Liver (tissue), 9 donors: ENCODE results near the gene KLF6. TPM values are rescaled to one million over a fixed set of nuclear protein-coding genes. Genes with fewer than 3 reads are reported as not detected.

ENCODE experiments used
- DNase-seq: peaks from one replicate; pipeline ENCODE4 v3.0.0-alpha.2; 2017; ENCODE audit warnings: low spot score
- H3K27ac ChIP-seq, 2 donors: one replicate each; pipeline ENCODE4 v1.7.0; 2013; ENCODE audit warnings: inconsistent platforms in 2 of 2, low read length in 2 of 2, control low read depth in 1 of 2, low read depth in 1 of 2, mild to moderate bottlenecking in 1 of 2
- H3K27me3 ChIP-seq, 4 donors: one replicate each; pipeline versions ENCODE4 v1.6.1 to v1.7.0; 2013; ENCODE audit warnings: low read length in 3 of 4, inconsistent platforms in 1 of 4, mild to moderate bottlenecking in 1 of 4, moderate library complexity in 1 of 4; ENCODE audit not compliant: control insufficient read depth in 4 of 4, insufficient read depth in 4 of 4
- H3K36me3 ChIP-seq, 4 donors: one replicate each; pipeline versions ENCODE4 v1.6.1 to v1.7.0; 2013; ENCODE audit warnings: low read length in 3 of 4, mild to moderate bottlenecking in 3 of 4, low read depth in 1 of 4, moderate library complexity in 1 of 4; ENCODE audit not compliant: control insufficient read depth in 4 of 4, insufficient read depth in 3 of 4
- H3K4me1 ChIP-seq, 4 donors: one replicate each; pipeline versions ENCODE4 v1.6.1 to v1.7.0; 2013; ENCODE audit warnings: low read length in 3 of 4, mild to moderate bottlenecking in 3 of 4, moderate library complexity in 1 of 4; ENCODE audit not compliant: control insufficient read depth in 4 of 4, insufficient read depth in 4 of 4
- H3K4me3 ChIP-seq, 3 donors: one replicate each; pipeline versions ENCODE4 v1.6.1 to v1.7.0; 2013; ENCODE audit warnings: low read length in 3 of 3, control low read depth in 1 of 3, low read depth in 1 of 3, mild to moderate bottlenecking in 1 of 3
- H3K9ac ChIP-seq, 2 donors: one replicate each; pipeline ENCODE4 v1.7.0; 2013; ENCODE audit warnings: low read length in 2 of 2, mild to moderate bottlenecking in 2 of 2, moderate library complexity in 2 of 2, control low read depth in 1 of 2, low read depth in 1 of 2
- H3K9me3 ChIP-seq, 4 donors: one replicate each; pipeline versions ENCODE4 v1.6.1 to v1.7.0; 2013; ENCODE audit warnings: low read length in 3 of 4; ENCODE audit not compliant: control insufficient read depth in 4 of 4
- EGR1 ChIP-seq, 2 donors: IDR thresholded peaks; 2 replicates each; pipeline ENCODE4 v1.6.1; 2016 to 2018; ENCODE audit warnings: antibody characterized with exemption in 2 of 2, low read depth in 2 of 2
- FOXA1 ChIP-seq: IDR thresholded peaks from 2 replicates; pipeline ENCODE4 v1.6.1; 2016; ENCODE audit warnings: antibody characterized with exemption
- FOXA2 ChIP-seq: IDR thresholded peaks from 2 replicates; pipeline ENCODE4 v1.6.1; 2016; ENCODE audit warnings: antibody characterized with exemption
- GABPA ChIP-seq, 2 donors: IDR thresholded peaks in 1 of 2; conservative IDR thresholded peaks in 1 of 2; 2 replicates each; pipeline ENCODE4 v1.6.1; 2016; ENCODE audit warnings: antibody characterized with exemption in 2 of 2, mild to moderate bottlenecking in 1 of 2, moderate library complexity in 1 of 2
- HNF4A ChIP-seq, 2 donors: conservative IDR thresholded peaks; 2 replicates each; pipeline ENCODE4 v1.6.1; 2016; ENCODE audit warnings: antibody characterized with exemption in 2 of 2, mild to moderate bottlenecking in 2 of 2
- HNF4G ChIP-seq: IDR thresholded peaks from 2 replicates; pipeline ENCODE4 v1.6.1; 2016; ENCODE audit warnings: antibody characterized with exemption
- JUND ChIP-seq, 2 donors: IDR thresholded peaks; 2 replicates each; pipeline ENCODE4 v1.6.1; 2016; ENCODE audit warnings: antibody characterized with exemption in 2 of 2
- NR2F2 ChIP-seq: IDR thresholded peaks from 2 replicates; pipeline ENCODE4 v1.6.1; 2016; ENCODE audit warnings: antibody characterized with exemption
- RAD21 ChIP-seq, 2 donors: IDR thresholded peaks; 2 replicates each; pipeline ENCODE4 v1.6.1; 2016; ENCODE audit warnings: antibody characterized with exemption in 2 of 2, mild to moderate bottlenecking in 2 of 2
- RXRA ChIP-seq, 2 donors: IDR thresholded peaks; 2 replicates each; pipeline ENCODE4 v1.6.1; 2017 to 2018; ENCODE audit warnings: antibody characterized with exemption in 2 of 2, mild to moderate bottlenecking in 1 of 2
- SP1 ChIP-seq: IDR thresholded peaks from 2 replicates; pipeline ENCODE4 v1.6.1; 2018; ENCODE audit warnings: antibody characterized with exemption, mild to moderate bottlenecking
- TAF1 ChIP-seq: conservative IDR thresholded peaks from 2 replicates; pipeline ENCODE4 v1.6.1; 2016; ENCODE audit warnings: antibody characterized with exemption, mild to moderate bottlenecking
- YY1 ChIP-seq: IDR thresholded peaks from 2 replicates; pipeline ENCODE4 v1.6.1; 2016; ENCODE audit warnings: antibody characterized with exemption, mild to moderate bottlenecking
- WGBS: extraction: QIAGEN DNeasy Blood & Tissue Kit; methylation state at CpG from one replicate; pipeline ENCODE4 v1.1.7; 2013; 5-methylcytosine and 5-hydroxymethylcytosine counted together
- polyA plus RNA-seq, 2 donors: library from polyadenylated mRNA; stranded (reverse) in 1 of 2; unstranded in 1 of 2; fragments of 200-250 nt in 1 of 2; fragments of >200 nt in 1 of 2; fragmentation: Nextera tagmentation in 1 of 2; extraction: Ambion mirVana in 1 of 2; gene quantifications; one replicate each; pipeline versions ENCODE4 v1.2.1 to v1.2.3, GENCODE V29; 2013 to 2015
- total RNA-seq, 2 donors: library from RNA; depleted of rRNA; stranded (reverse); fragments of >200 nt; gene quantifications; one replicate each; pipeline ENCODE4 v1.2.3, GENCODE V29; 2014
- TF ChIP-seq, protein P1 (sequence below): IDR thresholded peaks from 2 replicates; pipeline ENCODE4 v1.6.1; 2016; ENCODE audit warnings: antibody characterized with exemption
- TF ChIP-seq, protein P2 (sequence below): IDR thresholded peaks from 2 replicates; pipeline ENCODE4 v1.6.1; 2016; ENCODE audit warnings: antibody characterized with exemption
- TF ChIP-seq, protein P3 (sequence below): IDR thresholded peaks from 2 replicates; pipeline ENCODE4 v1.6.1; 2016; ENCODE audit warnings: antibody characterized with exemption, mild to moderate bottlenecking
- TF ChIP-seq, protein P4 (sequence below): IDR thresholded peaks from 2 replicates; pipeline ENCODE4 v1.6.1; 2016; ENCODE audit warnings: antibody characterized with exemption
- TF ChIP-seq, protein P5 (sequence below): fragments of 150-350 bp; IDR thresholded peaks from 2 replicates; pipeline ENCODE4 v1.5.1; 2017; ENCODE audit warnings: improper control_type of control experiment, low read depth, low read length; ENCODE audit not compliant: missing input control
- donor health status: healthy.
- donor health status: healthy.
- donor health status: healthy.
- donor health status: healthy.
- donor health status: healthy.

KLF6 gene
- total and polyA plus RNA-seq, 4 donors = 11.0 to 124 (median 22.2) TPM

DNA sequence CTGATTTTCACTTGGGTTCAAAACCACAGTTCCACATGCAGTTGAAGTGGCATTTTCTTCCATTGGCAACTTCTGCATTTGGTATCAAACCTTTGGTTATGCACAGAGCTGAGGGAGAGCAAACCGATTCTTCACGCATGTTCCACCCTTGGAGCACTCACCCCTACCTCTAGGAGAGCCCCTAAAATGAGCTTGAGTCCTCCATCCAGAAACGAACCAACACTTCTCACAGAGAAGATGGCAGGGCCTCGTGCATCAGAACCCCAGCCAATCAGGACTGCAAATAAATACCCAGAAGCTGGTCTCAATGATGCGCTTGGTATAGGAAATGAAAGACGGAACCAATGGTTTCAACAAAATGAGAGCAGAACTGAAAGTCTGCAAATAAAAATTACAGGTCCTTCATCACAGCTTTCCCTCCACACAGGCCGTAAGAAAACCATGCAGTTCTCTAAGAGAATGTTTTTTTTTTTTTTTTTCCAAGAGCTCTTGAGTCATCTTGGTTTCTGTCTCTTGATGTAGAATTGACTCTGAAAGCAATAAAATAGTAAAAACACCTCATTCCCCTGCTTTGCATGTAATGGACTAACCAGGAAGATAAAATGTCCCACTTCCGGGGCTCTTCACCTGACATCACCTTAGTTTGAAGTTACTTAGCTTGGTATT is 23.9 kb downstream of the KLF6 start:
- TF ChIP-seq, protein P1, sequence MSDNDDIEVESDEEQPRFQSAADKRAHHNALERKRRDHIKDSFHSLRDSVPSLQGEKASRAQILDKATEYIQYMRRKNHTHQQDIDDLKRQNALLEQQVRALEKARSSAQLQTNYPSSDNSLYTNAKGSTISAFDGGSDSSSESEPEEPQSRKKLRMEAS = no peak
- TF ChIP-seq TAF1 = no peak
- TF ChIP-seq, protein P2, sequence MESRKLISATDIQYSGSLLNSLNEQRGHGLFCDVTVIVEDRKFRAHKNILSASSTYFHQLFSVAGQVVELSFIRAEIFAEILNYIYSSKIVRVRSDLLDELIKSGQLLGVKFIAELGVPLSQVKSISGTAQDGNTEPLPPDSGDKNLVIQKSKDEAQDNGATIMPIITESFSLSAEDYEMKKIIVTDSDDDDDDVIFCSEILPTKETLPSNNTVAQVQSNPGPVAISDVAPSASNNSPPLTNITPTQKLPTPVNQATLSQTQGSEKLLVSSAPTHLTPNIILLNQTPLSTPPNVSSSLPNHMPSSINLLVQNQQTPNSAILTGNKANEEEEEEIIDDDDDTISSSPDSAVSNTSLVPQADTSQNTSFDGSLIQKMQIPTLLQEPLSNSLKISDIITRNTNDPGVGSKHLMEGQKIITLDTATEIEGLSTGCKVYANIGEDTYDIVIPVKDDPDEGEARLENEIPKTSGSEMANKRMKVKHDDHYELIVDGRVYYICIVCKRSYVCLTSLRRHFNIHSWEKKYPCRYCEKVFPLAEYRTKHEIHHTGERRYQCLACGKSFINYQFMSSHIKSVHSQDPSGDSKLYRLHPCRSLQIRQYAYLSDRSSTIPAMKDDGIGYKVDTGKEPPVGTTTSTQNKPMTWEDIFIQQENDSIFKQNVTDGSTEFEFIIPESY = no peak
- no peak for TF ChIP-seq HNF4G
- TF ChIP-seq EGR1 (IDR thresholded peaks at IDR 0.05; ENCODE audit: low read depth in 2 of 2) = no peak
- Histone ChIP-seq H3K4me1 (peaks cover 1 to 19% (median 11%) of the 10 kb centered on the region in 4 donors), H3K9ac (no peak overlapping the region), H3K27ac (no peak overlapping the region), H3K9me3 (no peaks in the 10 kb centered on the region), H3K36me3 (no peaks in the 10 kb centered on the region), H3K4me3 (no peak overlapping the region), H3K27me3 (no peaks in the 10 kb centered on the region)
- no peak for DNase-seq
- 86% methylated on average over 8 of the region's 8 CpGs for WGBS

DNA sequence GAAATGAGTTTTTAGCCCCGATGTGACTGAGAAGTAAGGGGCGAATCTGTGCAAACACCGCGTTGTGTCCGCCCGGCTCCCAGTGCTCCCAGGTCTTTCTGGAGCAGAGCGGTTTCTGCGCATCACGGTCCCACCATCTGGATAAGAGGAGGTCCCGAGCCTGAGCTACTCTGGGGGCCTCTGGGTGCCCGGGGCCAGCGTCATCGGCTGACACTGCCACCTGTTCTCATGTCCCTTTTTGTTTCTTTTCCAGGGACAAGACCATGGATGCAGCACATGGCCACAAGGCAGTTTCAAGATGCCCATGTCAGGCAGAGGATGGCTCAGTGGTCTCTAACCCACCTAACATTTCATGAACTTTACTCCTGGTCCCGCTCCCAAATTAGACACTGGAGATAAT is 24.9 kb downstream of the KLF6 start:
- H3K27me3 ChIP-seq = no peaks in the 10 kb centered on the region
- TF ChIP-seq, protein P3, sequence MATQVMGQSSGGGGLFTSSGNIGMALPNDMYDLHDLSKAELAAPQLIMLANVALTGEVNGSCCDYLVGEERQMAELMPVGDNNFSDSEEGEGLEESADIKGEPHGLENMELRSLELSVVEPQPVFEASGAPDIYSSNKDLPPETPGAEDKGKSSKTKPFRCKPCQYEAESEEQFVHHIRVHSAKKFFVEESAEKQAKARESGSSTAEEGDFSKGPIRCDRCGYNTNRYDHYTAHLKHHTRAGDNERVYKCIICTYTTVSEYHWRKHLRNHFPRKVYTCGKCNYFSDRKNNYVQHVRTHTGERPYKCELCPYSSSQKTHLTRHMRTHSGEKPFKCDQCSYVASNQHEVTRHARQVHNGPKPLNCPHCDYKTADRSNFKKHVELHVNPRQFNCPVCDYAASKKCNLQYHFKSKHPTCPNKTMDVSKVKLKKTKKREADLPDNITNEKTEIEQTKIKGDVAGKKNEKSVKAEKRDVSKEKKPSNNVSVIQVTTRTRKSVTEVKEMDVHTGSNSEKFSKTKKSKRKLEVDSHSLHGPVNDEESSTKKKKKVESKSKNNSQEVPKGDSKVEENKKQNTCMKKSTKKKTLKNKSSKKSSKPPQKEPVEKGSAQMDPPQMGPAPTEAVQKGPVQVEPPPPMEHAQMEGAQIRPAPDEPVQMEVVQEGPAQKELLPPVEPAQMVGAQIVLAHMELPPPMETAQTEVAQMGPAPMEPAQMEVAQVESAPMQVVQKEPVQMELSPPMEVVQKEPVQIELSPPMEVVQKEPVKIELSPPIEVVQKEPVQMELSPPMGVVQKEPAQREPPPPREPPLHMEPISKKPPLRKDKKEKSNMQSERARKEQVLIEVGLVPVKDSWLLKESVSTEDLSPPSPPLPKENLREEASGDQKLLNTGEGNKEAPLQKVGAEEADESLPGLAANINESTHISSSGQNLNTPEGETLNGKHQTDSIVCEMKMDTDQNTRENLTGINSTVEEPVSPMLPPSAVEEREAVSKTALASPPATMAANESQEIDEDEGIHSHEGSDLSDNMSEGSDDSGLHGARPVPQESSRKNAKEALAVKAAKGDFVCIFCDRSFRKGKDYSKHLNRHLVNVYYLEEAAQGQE = no peak
- no peak for TF ChIP-seq TAF1
- no peak for TF ChIP-seq NR2F2
- TF ChIP-seq JUND (IDR thresholded peaks at IDR 0.05) = no peak
- TF ChIP-seq HNF4A (conservative IDR thresholded peaks at IDR 0.05) = no peak
- no peak for TF ChIP-seq YY1
- TF ChIP-seq, protein P1 = no peak
- TF ChIP-seq, protein P2 = no peak
- no peak for TF ChIP-seq RAD21 (IDR thresholded peaks at IDR 0.05)
- TF ChIP-seq FOXA2 = no peak
- TF ChIP-seq GABPA (IDR thresholded peaks at IDR 0.05 in 1 of 2, conservative IDR thresholded peaks at IDR 0.05 in 1 of 2) = no peak
- no peak for TF ChIP-seq RXRA (IDR thresholded peaks at IDR 0.05)
- no peak for TF ChIP-seq SP1
- TF ChIP-seq, protein P4, sequence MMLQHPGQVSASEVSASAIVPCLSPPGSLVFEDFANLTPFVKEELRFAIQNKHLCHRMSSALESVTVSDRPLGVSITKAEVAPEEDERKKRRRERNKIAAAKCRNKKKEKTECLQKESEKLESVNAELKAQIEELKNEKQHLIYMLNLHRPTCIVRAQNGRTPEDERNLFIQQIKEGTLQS = no peak
- TF ChIP-seq, protein P5, sequence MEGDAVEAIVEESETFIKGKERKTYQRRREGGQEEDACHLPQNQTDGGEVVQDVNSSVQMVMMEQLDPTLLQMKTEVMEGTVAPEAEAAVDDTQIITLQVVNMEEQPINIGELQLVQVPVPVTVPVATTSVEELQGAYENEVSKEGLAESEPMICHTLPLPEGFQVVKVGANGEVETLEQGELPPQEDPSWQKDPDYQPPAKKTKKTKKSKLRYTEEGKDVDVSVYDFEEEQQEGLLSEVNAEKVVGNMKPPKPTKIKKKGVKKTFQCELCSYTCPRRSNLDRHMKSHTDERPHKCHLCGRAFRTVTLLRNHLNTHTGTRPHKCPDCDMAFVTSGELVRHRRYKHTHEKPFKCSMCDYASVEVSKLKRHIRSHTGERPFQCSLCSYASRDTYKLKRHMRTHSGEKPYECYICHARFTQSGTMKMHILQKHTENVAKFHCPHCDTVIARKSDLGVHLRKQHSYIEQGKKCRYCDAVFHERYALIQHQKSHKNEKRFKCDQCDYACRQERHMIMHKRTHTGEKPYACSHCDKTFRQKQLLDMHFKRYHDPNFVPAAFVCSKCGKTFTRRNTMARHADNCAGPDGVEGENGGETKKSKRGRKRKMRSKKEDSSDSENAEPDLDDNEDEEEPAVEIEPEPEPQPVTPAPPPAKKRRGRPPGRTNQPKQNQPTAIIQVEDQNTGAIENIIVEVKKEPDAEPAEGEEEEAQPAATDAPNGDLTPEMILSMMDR = no peak
- no peak for TF ChIP-seq EGR1 (IDR thresholded peaks at IDR 0.05; ENCODE audit: low read depth in 2 of 2)
- TF ChIP-seq HNF4G = no peak
- TF ChIP-seq FOXA1 = no peak
- H3K4me3 ChIP-seq = no peak overlapping the region
- no peak overlapping the region for H3K27ac ChIP-seq
- peaks cover 1 to 14% (median 9%) of the 10 kb centered on the region in 4 donors for H3K4me1 ChIP-seq
- no peaks in the 10 kb centered on the region for H3K36me3 ChIP-seq
- no peak for DNase-seq
- no peak overlapping the region for H3K9ac ChIP-seq
- 97% methylated on average over 14 of the region's 14 CpGs for WGBS
- no peaks in the 10 kb centered on the region for H3K9me3 ChIP-seq
